HPDE6-E6E7 (cell line): ENCODE measurements around the gene ST3GAL5.

Source experiments
- DNase-seq: peaks from one replicate; pipeline ENCODE4 v3.0.0; 2011; ENCODE audit warnings: missing footprints; ENCODE audit errors: extremely low spot score

ST3GAL5 gene

DNA sequence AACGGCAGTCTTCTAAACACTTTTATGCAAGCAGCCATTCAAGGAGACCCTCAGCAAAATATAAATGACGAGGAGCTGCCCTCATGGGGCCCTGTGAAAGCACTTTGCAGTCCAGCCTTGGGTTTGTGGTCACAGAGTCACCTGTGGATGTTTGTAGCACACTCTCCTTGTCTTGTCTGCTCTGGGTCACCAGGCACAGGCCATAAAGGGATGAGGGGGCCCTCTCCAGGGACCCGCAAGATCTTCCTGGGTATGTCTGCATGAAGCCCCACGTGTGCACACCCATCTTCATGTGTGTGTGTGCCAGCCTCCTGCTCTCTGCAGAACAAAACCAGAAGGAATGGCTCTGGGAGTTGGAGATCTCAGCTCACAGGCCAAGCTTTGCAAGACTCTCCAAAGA, 98.8 kb downstream of the ST3GAL5 start:
- DNase-seq = no peak

DNA sequence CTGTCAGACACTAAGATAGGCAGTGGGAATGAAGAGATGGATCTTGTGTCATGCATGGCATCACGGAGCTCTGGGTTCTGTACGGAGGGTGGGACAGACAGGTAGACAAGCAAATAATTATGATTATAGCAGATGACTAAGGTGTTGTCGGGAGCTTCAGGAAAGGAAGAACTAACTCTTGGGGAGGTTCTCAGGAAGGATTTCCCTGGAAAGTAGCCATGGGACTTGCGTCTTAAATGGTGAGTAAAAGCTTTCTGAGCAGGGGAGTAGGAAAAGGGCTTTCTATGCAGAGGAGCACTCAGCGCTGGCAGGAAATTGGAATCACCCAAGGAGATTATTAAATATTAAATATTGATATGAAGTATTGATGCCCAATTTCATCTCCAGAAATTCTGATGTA, 99.5 kb downstream of the ST3GAL5 start:
- DNase-seq = no peak

DNA sequence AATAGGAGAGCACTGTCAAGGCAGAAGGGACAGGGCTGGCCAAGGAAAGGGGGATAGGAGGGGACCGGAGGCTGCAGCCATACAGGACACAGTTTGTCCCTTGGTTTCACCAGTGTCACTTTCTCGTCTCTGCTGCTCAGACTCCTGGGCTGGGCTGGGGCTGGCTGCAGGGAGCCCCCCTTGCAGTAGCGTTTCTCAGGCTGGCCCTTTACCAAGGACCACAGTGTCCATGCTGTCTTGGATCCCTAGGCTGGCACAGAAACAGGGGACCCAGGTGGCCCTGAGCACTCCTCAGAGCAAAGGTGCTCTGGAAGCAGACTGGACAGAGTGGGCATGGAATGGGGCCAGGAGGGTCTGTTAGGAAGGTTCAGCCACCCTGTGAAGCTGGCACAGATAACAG, 100.2 kb downstream of the ST3GAL5 start:
- DNase-seq = no peak

DNA sequence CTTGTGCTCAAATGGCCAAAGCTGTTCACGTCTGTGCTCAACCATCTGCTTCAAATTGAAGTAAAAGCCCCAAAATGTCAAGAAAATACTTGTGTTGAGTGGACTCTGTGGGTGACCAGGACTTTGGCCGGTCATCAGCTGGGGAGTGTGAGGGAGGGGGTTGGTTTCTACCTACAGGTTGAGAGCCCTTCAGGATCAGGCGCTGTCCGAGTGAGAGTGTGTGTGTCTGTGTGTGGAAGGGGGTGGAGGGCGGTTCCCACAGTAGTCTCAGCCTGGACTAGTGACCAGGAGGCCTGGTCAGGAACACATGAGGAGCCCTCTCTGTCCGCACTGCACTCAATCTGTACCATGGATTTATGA, 100.8 kb downstream of the ST3GAL5 start:
- DNase-seq = no peak

DNA sequence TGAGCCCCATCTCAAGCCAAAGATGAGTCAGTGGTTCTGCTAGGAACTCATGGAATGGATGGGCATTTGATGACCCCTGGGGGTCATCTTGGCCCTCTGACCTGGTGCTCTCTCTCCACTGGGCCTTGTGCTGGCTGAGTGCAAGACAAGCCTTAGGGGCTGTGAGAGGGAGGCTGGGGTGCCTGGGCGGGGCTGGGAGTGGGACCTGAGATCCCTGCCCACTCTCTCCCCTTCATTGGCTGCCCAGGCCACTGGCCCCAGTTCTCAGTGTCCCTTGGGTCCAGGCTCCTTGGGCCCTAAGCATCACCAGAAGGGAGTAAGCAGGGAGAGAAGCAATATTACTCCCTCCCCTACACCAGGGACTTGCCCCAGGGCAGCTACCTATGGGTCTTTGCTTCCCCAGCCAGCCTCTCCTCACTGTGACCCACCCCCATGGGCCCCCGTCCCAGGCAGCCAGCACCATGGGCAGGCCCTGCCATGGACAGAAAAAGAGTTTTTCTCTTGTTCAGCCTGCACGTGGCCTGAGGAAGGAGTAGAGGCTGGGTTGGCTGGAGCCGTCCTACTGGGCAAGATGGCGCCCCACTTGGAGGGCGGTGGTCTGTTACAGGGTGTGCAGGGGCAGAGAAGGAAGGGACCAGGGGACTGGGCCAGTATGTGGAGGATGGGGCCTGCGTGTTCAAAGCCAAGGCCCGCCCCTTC, 101.4 kb downstream of the ST3GAL5 start:
- DNase-seq = no peak
